Astrocyte (in vitro differentiated cells and primary cell): Measurements from ENCODE around the gene CLEC20A.

Experiments
- CTCF ChIP-seq: IDR thresholded peaks from 2 replicates; pipeline ENCODE4 v1.5.1; 2011; ENCODE audit warnings: low read depth, mild to moderate bottlenecking, inconsistent platforms, low read length, moderate library complexity; ENCODE audit not compliant: insufficient read depth
- EZH2 ChIP-seq: IDR thresholded peaks from 2 replicates; pipeline ENCODE4 v1.6.1; 2012; ENCODE audit warnings: mild to moderate bottlenecking, low read length, inconsistent platforms; ENCODE audit not compliant: insufficient read depth

- no peak for TF ChIP-seq CTCF
- no peak for TF ChIP-seq EZH2
Measured at GRCh38 chr1:178521241-178521640, 24.5 kb upstream of the CLEC20A start.
